Measurements from ENCODE around the gene MYO3A. TPM values are rescaled to one million over a fixed set of nuclear protein-coding genes. Genes with fewer than 3 reads are reported as not detected.

The MYO3A gene
- total and polyA plus RNA-seq, 2 donors from 2014 or later = 1.9 to 3.1 TPM

DNA sequence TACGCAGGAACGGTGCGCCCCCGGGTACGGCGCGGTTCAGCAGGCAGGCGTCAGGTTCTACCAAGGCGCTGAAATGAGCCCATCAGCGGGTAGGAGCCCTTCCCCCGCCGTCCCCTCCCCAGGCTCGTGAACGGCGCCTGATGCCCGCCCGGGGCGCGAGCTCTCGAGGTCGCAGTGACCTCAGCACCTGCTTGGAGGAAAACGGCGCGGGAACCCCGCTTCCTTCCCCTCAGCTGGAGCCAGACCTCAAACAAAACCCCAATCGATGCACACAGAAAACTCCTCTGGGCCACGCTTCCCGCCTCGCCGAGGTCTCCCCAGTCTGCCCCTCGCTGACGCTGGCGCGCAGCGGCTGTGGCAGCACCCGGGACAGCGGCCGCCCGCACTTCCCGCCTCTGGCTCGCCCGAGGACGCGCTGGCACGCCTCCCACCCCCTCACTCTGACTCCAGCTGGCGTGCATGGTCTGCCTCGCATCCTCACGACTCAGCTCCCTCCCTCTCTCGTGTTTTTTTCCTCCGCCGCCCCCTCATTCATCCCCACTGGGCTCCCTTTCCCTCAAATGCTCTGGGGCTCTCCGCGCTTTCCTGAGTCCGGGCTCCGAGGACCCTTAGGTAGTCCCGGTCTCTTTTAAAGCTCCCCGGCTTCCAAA lies 282.0 kb downstream of the MYO3A start:
- Histone ChIP-seq H3K27ac (ENCODE audit: low read depth in 2 of 2, low read length in 2 of 2) (no peak overlapping the region), H3K4me1 (ENCODE audit: control insufficient read depth in 2 of 3, insufficient read depth in 2 of 3, low read depth in 1 of 3, low read length in 3 of 3) (peaks cover 0 to 4% (median 0%) of the 10 kb centered on the region in 3 donors), H3K27me3 (ENCODE audit: control insufficient read depth, insufficient read depth, low read length) (peaks cover 63% of the 10 kb centered on the region), H3K9ac (ENCODE audit: low read length in 3 of 3) (no peak overlapping the region), H3K9me3 (ENCODE audit: control insufficient read depth in 2 of 3, insufficient read depth in 1 of 3, low read length in 3 of 3) (no peaks in the 10 kb centered on the region), H3K4me3 (ENCODE audit: low read length in 3 of 3) (no peak overlapping the region), H3K36me3 (ENCODE audit: control insufficient read depth in 2 of 3, insufficient read depth in 3 of 3, low read length in 3 of 3) (no peaks in the 10 kb centered on the region)
- intact Hi-C loops (cut with DNase I) = no loop called here
- FAIRE-seq (no peak), DNase-seq (peak; percentile 60 to 89 (median 86))
- TF ChIP-seq CTCF (IDR thresholded peaks at IDR 0.05; ENCODE audit: borderline replicate concordance, extremely low read depth, insufficient read depth) = no peak

- DNase-seq = peak in 3 of 5 donors; percentile 37 to 46 (median 44)
- Histone ChIP-seq H3K9ac (ENCODE audit: low read length in 3 of 3) (no peak within 1 kb of the TSS), H3K27me3 (ENCODE audit: control insufficient read depth, insufficient read depth, low read length) (peaks cover 67% of the 10 kb centered on the region), H3K4me1 (ENCODE audit: control insufficient read depth in 2 of 3, insufficient read depth in 2 of 3, low read depth in 1 of 3, low read length in 3 of 3) (peaks cover 0 to 4% (median 0%) of the 10 kb centered on the region in 3 donors), H3K4me3 (ENCODE audit: low read length in 3 of 3) (no peak within 1 kb of the TSS), H3K9me3 (ENCODE audit: control insufficient read depth in 2 of 3, insufficient read depth in 1 of 3, low read length in 3 of 3) (no peaks in the 10 kb centered on the region), H3K36me3 (ENCODE audit: control insufficient read depth in 2 of 3, insufficient read depth in 3 of 3, low read length in 3 of 3) (no peaks in the 10 kb centered on the region), H3K27ac (ENCODE audit: low read depth in 2 of 2, low read length in 2 of 2) (no peak within 1 kb of the TSS)
- no peak for TF ChIP-seq CTCF (IDR thresholded peaks at IDR 0.05; ENCODE audit: borderline replicate concordance, extremely low read depth, insufficient read depth)
- no peak for FAIRE-seq
- intact Hi-C loops (cut with DNase I) = no loop called here
These were observed 282.8 kb downstream of the MYO3A start, which contains the start of gene GAD2 for GRCh38 chr10:26216585-26217395. TSS of gene GAD2 (plus strand) at chr10:26216774. CDS start at chr10:26216810, 36 bp downstream.

- no peak for FAIRE-seq
- H3K27me3 ChIP-seq (ENCODE audit: control insufficient read depth, insufficient read depth, low read length) = peaks cover 66% of the 10 kb centered on the region
- H3K36me3 ChIP-seq (ENCODE audit: control insufficient read depth in 2 of 3, insufficient read depth in 3 of 3, low read length in 3 of 3) = no peaks in the 10 kb centered on the region
- H3K4me3 ChIP-seq (ENCODE audit: low read length in 3 of 3) = no peak overlapping the region
- H3K4me1 ChIP-seq (ENCODE audit: control insufficient read depth in 2 of 3, insufficient read depth in 2 of 3, low read depth in 1 of 3, low read length in 3 of 3) = peaks cover 0 to 4% (median 0%) of the 10 kb centered on the region in 3 donors
- intact Hi-C loops (cut with DNase I) = no loop called here
- no peak overlapping the region for H3K9ac ChIP-seq (ENCODE audit: low read length in 3 of 3)
- TF ChIP-seq CTCF (IDR thresholded peaks at IDR 0.05; ENCODE audit: borderline replicate concordance, extremely low read depth, insufficient read depth) = no peak
- no peaks in the 10 kb centered on the region for H3K9me3 ChIP-seq (ENCODE audit: control insufficient read depth in 2 of 3, insufficient read depth in 1 of 3, low read length in 3 of 3)
- no peak overlapping the region for H3K27ac ChIP-seq (ENCODE audit: low read depth in 2 of 2, low read length in 2 of 2)
- peak in 3 of 5 donors; percentile 41 to 58 (median 56) for DNase-seq
These were observed 283.5 kb downstream of the MYO3A start for GRCh38 chr10:26217396-26218086.

Measured in kidney (tissue), 14 donors.